Body of pancreas (tissue), 4 donors: Measurements from ENCODE around the gene C4B. TPM values are rescaled to one million over a fixed set of nuclear protein-coding genes. Genes with fewer than 3 reads are reported as not detected.
A peak's percentile ranks its signal among the peaks of the same experiment; 100 is the strongest.

ENCODE experiments used
- ATAC-seq: fragments of 150-250 bp; one replicate; pipeline ENCODE4 v1.9.1; 2016
- DNase-seq, 4 donors: peaks; one replicate each; pipeline ENCODE4 v3.0.0-alpha.2; 2019
- H3K27ac ChIP-seq, 4 donors: fragments of 200-600 bp; sonication (generic); 1 replicate in 3 of 4; 2 replicates in 1 of 4; pipeline versions ENCODE4 v1.5.1 to v1.6.1; 2016 to 2019; ENCODE audit warnings: mild to moderate bottlenecking in 1 of 4, mixed read lengths in 1 of 4, moderate library complexity in 1 of 4
- H3K27me3 ChIP-seq, 2 donors: fragments of 200-600 bp; sonication (generic); one replicate each; pipeline ENCODE4 v1.6.0; 2016; ENCODE audit warnings: mild to moderate bottlenecking in 1 of 2
- H3K36me3 ChIP-seq, 2 donors: fragments of 200-600 bp; sonication (generic); replicated peaks in 1 of 2; 2 replicates each; pipeline ENCODE4 v1.5.1; 2016; ENCODE audit warnings: low read depth in 2 of 2; ENCODE audit not compliant: insufficient read depth in 1 of 2
- H3K4me1 ChIP-seq: fragments of 200-600 bp; sonication (generic); one replicate; pipeline ENCODE4 v1.6.0; 2016
- H3K4me3 ChIP-seq, 2 donors: fragments of 200-600 bp; sonication (generic); 1 replicate in 1 of 2; 2 replicates in 1 of 2; pipeline ENCODE4 v1.5.1; 2016 to 2019
- H3K9me3 ChIP-seq, 3 donors: fragments of 200-600 bp; sonication (generic); 1 replicate in 2 of 3; 2 replicates in 1 of 3; pipeline ENCODE4 v1.5.1; 2016
- CTCF ChIP-seq, 7 experiments: fragments of 450-650 bp in 4 of 7; fragments of 200-600 bp in 3 of 7; sonication (generic) in 3 of 7; IDR thresholded peaks; one replicate each; pipeline ENCODE4 v1.5.1; 2016 to 2019; ENCODE audit warnings: antibody characterized with exemption in 7 of 7
- POLR2A ChIP-seq, 3 donors: fragments of 450-650 bp; IDR thresholded peaks; one replicate each; pipeline ENCODE4 v1.6.1; 2016; ENCODE audit warnings: antibody characterized with exemption in 3 of 3, mild to moderate bottlenecking in 2 of 3
- WGBS, 2 donors: methylation state at CpG; one replicate each; pipeline ENCODE4 v1.1.5; 2017; 5-methylcytosine and 5-hydroxymethylcytosine counted together
- intact Hi-C: fragments of 100-400 bp; cut with DNase I; formaldehyde crosslinking; loops from one replicate; pipeline ENCODE4 v1.15.1; 2023
- total RNA-seq, 2 donors: library from RNA; depleted of rRNA; stranded (reverse); fragments of >200 nt; gene quantifications; one replicate each; pipeline ENCODE4 v1.1.0, GENCODE V29; 2016

Gene C4B
- total RNA-seq, 2 donors from 2014 or later: 57.7 to 77.3 TPM

DNA sequence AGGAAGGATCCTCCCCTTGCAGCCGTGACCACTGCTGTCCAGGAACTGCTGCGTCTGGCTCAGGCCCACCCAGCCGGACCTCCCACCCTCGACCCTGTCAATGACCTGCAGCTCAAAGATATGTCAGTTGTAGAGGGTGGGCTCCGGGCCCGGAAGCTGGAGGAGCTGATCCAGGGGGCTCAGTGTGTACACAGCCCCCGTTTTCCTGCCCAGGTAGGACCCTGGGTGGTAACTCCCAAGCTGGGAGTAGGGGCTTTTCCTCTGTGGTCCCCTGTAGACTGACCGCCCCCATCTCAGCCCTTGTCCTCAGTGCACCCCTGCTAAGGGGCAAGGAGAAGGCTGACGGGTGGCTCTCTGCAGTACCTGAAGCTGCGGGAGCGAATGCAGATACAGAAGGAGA, 46.3 kb upstream of the C4B start:
- Histone ChIP-seq H3K4me3 (no peak overlapping the region), H3K27ac (no peak overlapping the region), H3K4me1 (peaks cover 29% of the 10 kb centered on the region), H3K36me3 (peaks cover 0 to 27% of the 10 kb centered on the region in 2 donors), H3K9me3 (no peaks in the 10 kb centered on the region), H3K27me3 (no peaks in the 10 kb centered on the region)
- no peak for ATAC-seq
- DNase-seq: no peak
- WGBS, 2 donors: 81 to 83% methylated on average over 4 to 11 of the region's 11 CpGs
- intact Hi-C loops: no loop called here
- TF ChIP-seq POLR2A (IDR thresholded peaks at IDR 0.05): no peak
- no peak for TF ChIP-seq CTCF (IDR thresholded peaks at IDR 0.05)

DNA sequence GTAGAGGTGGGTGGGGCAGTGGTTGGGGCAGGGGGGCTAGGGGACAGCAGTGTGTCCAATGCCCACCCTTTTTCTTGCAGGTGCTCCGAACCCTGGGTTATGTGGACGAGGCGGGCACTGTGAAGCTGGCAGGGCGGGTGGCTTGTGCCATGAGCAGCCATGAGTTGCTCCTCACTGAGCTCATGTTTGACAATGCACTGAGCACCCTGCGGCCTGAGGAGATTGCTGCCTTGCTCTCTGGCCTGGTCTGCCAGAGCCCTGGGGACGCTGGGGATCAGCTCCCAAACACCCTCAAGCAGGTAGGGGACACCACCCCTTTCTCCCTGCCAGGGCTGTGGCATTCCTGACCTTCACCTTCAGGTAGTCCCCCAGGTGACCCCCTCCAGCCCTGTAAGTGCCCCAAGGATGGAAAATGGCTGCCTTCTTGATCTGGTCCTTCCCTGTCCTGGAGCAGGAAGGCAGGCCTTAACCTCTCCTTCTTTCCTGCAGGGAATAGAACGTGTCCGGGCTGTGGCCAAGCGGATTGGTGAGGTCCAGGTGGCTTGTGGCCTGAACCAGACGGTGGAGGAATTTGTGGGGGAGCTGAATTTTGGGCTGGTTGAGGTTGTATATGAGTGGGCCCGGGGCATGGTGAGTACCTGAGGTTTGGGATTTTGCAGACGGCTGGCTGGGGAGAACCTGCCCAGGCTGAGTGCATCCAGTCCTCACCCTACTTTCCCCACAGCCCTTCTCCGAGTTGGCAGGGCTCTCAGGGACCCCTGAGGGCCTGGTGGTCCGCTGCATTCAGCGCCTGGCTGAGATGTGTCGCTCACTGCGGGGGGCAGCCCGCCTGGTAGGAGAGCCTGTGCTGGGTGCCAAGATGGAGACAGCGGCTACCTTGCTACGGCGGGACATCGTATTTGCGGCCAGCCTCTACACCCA, 45.5 kb upstream of the C4B start:
- no peak for DNase-seq
- Histone ChIP-seq H3K27ac (no peak overlapping the region), H3K4me1 (peaks cover 30% of the 10 kb centered on the region), H3K4me3 (no peak overlapping the region), H3K27me3 (no peaks in the 10 kb centered on the region), H3K36me3 (peaks cover 0 to 22% of the 10 kb centered on the region in 2 donors), H3K9me3 (no peaks in the 10 kb centered on the region)
- WGBS, 2 donors: 88 to 91% methylated on average over 14 to 23 of the region's 23 CpGs
- no peak for TF ChIP-seq CTCF (IDR thresholded peaks at IDR 0.05)
- TF ChIP-seq POLR2A (IDR thresholded peaks at IDR 0.05): no peak
- intact Hi-C loops: no loop called here
- ATAC-seq: no peak

DNA sequence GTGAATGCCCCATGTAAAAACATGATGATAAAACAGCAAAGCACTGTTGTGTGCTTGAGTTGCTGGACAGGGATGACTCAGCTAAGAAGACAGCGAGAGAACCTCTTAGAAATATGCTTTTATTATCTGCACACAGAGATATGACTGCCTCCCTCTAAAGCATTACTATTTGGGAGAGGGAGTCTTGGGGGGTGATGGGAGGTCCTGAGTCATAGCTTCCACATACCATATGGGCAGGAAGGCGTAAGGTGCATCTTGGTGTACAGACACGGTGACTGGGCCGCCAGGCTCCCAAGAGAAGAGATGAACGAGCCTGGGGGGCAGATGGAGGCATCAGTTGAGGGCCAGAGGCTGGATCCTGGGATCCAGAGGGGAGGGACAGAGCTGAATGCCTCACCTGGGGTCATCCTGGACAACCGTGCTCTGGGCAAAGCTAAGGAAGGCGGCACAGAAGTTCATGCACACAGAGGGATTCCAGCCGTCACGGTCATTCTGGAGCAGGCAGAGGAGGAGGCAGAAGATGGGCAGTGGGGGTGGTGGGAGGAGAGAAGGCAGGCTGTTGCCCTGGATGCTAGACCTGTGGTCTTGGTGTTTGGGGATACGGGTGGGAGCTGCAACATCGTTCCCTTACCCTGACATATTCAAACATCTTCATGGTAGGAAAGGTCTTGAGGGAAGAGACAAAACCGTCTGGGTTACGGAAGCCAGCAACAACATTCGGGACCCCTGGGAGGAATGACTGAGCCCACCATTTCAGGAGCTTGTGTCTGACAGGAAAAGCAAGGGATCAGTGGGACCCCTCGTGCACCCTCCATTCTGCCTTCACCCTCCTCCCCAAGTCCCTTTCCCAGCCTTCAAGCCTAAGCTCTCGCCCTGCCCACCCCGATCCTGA, 44.6 kb upstream of the C4B start:
- TF ChIP-seq CTCF (IDR thresholded peaks at IDR 0.05) (no peak), POLR2A (IDR thresholded peaks at IDR 0.05) (no peak)
- WGBS, 2 donors: 67 to 74% methylated on average over 17 of the region's 17 CpGs
- Histone ChIP-seq H3K27ac (peak overlapping the region in 2 of 4 donors; percentile 95), H3K27me3 (no peaks in the 10 kb centered on the region), H3K9me3 (no peaks in the 10 kb centered on the region), H3K4me3 (no peak overlapping the region), H3K4me1 (peaks cover 30% of the 10 kb centered on the region), H3K36me3 (peaks cover 0 to 17% of the 10 kb centered on the region in 2 donors)
- DNase-seq (no peak), ATAC-seq (no peak)
- intact Hi-C loops: no loop called here

DNA sequence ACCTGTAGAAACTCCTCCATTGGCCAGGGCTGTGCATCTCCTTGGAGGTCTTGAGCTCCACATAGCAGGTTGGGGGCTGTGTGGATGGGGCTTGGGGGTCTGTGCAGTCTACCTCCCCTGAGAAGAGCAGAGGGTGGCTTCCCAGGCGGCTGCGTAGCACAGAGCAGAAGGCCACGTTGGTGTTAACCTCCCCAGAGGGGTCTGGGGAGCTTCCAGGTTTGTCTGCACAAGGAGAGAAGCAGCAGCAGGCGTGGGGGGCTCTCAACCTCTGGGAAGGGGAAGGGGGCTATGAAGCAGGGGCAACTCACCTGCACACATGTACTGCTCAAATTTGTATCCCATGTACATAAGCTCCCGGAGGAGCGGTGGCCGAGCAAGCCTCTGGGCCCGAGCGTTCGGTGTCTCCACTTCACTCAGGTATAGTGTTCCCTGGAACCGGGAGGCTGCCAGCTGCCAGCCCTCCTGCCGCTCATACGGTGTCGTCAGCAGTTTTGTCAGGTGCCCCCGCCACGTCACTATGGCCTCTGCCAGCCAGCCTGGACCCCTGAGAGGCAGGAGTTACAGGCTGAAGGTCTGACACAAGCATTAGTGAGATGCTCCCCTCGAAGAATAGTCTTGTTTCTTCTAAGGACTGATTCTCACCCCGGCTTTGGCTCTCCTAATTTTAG, 43.9 kb upstream of the C4B start:
- Histone ChIP-seq H3K4me1 (peaks cover 30% of the 10 kb centered on the region), H3K27me3 (no peaks in the 10 kb centered on the region), H3K27ac (peak overlapping the region; percentile 85 to 96 (median 95)), H3K4me3 (peak overlapping the region in 1 of 2 donors; percentile 49), H3K9me3 (no peaks in the 10 kb centered on the region), H3K36me3 (peaks cover 0 to 15% of the 10 kb centered on the region in 2 donors)
- DNase-seq (peak; percentile 54 to 69 (median 60)), ATAC-seq (no peak)
- WGBS, 2 donors: 29 to 46% methylated on average over 18 of the region's 18 CpGs
- TF ChIP-seq CTCF (IDR thresholded peaks at IDR 0.05) (no peak), POLR2A (IDR thresholded peaks at IDR 0.05) (peak in 2 of 3 donors; percentile 37)
- intact Hi-C loops: no loop called here
